CD4-positive, alpha-beta T cell treated with Interferon alpha-2 for 1 hour (primary cell): ENCODE results near the gene SPTBN5.

Experiments used
- DNase-seq, 2 donors: peaks; one replicate each; pipeline ENCODE4 v3.0.0-alpha.2; 2020 to 2022

The SPTBN5 gene

DNA sequence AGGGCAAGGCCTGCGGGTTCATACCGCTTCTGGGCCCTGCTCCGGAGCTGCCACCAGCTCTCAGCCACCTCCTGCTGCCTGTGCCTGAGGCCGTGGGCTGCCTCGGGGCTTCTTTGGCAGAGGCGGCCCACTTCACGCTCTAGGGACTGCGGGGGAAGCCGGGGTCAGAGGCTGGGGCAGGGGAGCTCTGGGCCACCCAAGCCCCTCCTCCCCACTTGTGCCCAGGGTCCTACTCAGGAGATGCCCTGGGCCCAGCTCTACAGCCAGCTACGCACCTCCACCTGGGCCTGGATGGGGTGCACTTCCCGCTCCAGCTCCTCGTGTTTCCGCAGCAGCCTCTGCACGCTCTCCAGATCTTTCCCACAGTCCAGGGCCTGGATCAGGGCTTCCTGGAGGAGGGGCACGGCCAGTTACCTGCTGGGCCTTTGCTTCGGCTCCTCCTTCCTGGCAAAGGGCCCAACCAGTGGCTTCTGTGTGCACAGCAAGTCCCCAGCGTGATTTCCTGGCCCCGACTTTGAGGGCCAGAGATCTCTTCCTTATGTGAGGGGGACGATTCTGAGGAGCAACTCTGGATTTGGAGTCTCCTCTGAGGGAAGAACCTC is 31.2 kb downstream of the SPTBN5 start:
- no peak for DNase-seq

DNA sequence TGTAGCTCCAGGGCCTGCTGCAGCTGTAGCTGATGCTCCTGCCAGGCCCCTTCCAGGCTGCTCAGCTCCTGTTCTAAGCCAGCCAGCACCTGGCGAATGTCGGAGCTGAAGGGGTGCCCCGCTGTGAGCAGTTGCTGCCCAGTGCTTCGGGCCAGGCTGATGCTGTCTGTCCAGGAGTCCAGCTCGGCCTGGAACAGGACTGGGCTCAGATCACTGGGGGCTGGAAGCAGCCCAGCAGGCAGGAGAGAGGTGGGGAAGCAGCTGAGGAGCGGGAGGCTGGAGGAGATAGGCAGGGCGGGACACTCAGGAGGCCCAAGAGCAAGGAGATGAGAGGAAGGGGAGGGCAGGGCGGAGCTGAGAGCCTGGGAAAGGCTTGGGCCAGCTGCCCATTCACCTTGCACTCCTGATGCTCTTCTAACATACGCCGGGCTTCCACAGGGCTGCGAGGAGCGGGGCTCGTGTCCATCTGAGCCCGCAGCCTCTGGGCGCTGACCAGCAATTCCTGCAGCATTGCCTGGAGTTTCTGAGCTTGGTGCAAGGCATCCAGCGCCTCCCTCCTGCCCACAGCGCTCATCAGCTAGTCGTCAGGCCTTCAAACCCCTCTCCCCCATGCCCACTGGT is 32.0 kb downstream of the SPTBN5 start:
- DNase-seq, result no peak

DNA sequence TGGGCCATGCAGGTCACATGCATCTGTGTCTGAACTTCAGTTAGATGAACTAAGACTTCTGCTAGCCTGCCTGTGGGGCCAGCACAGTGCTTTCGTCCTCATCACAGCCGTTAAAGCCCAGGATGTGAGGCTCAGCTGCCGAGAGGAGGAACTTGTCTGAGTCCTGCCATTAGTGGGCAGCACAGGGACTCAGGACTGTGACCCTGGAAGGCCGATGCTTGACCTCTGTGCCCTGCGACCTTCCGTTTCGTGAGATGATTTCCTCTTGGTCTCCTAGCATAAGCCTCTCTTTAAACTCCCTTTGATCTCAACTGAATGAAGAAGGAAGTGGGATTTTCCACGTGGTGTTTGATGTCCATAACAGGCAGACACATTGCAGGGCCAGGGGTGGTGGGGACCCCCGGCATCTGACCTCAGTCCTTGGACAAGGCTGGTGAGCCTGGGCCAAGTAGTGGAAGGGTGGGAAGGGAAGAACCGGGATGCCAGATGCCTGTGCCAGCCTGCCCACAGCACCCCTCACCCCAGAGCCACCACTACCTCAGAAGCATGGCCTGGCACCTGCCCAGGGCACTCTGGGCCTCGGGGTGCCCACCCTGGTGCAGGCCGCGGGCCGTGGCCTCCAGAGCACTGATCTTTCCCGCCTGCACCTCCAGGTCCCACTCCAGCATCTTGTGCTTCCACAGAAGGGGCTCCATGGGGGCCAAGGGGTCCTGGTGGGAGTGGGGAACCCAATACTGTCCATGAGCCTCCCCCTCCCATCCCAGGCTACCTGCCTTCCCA is 33.6 kb downstream of the SPTBN5 start:
- DNase-seq, result peak in 1 of 2 donors; percentile 13

DNA sequence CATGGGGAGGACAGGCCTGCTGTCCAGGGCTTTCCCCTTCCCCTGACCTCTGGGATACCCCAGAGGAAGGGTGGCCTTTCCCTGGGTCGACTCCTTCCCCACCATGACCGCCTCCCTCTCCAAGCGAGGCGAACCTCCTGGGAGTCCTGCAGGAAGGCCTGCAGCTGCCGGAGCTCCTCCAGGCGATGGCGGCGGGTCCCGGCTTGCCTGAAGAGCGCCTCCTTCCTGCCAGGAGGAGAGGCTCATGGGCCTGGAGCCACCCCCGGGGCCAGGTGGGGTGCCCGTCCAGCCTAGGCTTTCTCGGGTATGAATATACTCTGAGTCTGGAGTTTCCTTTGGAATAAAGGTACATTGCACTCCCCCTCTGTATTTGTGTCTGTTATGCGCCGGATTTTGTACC is 35.1 kb downstream of the SPTBN5 start:
- no peak for DNase-seq

DNA sequence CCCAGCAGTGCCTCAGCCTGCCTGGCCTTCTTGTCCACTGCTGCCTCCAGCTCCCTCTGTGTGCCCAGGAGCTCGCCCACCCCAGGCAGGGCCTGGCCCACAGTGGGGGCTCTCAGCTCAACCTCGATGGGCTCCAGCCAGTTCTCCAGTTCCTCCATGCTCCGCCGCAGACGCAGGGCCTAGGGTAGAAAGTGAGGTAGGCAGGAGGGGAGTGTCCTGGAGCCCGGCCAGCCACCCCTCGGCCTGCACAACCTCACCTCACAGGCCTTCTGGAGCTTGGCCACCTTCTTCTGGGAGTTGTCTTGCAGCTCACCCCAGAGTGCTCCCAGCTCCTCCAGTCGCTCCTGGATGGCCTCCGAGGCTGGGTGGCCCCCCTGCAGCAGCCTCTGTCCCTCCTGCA is 36.5 kb downstream of the SPTBN5 start:
- no peak for DNase-seq

DNA sequence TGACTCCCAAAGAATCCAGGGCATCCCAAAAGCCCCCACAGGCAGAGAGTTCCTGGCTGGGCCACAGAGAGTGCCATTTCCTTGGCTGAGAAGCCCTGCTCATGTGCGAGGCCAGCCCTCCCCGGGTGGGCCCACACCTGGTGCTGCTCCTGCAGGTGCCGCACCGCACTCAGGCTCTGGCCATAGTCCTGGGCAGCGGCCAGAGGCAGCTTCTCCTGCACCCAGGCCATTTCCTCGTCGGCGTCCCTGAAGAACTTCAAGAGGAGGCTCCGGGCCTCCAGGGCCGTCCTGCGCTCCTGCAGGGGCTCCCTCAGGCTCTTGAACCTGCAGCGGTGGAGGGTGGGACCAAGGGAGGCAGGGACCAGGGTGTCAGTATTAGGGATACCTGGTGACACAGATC is 37.1 kb downstream of the SPTBN5 start:
- no peak for DNase-seq

DNA sequence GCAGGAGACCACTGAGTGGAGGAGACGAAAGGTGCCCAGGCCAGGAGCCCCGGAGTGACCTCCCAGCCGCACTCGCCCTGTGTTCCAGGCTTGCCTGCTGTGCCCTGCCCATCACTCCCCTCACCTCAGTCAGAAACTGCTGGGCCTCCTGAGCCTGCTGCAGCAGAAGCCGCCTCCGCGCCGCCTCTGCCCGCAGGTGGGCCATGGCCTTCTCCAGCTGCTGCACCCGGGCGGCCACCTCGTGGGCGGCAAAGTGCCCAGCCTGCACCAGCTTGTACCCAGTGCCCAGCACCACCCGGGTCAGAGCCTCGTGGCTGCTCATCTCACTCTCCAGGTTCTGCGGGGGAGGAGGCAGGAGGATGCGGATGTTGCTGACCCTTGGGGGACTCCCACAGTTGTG is 37.6 kb downstream of the SPTBN5 start:
- DNase-seq, result no peak

DNA sequence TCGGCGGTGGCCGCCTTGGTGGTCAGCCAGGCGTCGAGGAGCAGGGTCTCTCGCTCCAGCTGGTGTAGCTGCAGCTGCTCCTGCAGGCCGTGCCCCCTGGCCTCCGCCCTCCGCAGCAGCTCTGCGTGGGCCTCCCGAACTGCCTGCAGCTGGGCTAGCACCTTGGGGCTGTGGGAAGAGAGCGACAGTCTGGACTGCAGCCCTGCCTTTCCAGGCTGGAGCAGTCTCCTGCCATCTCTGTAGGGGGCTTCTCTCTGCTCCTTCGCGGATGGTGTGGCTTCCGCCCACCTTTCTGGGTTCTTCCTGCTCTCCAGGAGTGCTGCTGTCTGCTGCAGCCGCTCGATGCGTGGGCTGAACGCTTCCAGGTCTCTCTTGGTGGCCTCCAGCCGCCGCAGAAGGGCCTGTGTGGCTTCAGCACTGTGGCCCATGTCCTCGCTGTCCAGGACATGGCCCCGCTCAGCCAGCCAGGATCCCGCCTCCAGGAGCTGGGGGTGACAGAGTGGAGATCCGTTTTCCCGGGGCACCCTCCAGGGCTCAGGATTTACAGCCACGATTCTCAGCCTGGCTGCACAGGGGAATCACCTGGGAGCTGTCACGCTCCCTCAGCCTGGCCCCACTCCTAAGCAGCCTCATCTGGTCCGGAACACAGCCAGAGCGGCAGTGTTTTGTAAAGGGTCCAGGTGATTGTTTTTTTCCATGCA is 38.4 kb downstream of the SPTBN5 start:
- DNase-seq, result no peak

DNA sequence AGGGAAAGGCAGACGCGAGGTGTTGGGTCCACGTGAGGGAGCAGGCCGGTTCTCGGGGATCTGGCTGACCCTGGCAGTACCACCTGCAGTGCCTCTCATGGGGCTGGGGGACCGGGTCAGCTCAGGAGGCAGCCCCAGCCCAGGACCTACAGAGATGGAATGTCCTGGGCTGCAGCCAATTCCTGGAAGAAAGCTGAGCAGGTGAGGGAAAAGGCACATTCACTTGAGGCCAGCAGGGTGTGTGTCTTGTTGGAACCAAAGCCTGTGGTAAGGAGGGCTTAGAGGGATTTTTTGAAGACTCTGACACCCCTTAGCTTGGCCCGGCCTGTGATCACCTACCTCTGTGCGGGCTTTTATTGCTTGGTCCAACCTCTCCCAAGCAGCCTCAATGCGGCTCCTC is 39.4 kb downstream of the SPTBN5 start:
- no peak for DNase-seq

DNA sequence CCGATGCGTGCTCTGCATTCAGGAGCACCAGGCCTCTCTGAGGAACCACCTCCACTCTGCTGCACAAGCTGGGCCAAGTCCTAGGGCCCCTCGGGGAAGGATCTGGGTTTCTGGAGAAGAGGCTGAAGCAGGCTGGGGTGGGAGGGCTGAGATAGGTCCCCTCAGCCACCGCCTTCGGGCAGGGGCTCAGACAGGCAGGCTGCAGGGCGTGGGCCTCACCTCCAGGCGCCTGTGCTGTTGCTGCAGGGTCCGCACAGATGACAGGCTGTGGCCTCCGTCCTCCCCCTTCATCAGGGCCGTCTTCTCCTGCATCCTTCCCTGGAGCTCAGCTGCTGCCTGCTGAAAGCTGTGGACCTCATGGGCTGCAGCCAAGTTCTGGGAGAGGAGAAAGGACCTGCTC is 40.0 kb downstream of the SPTBN5 start:
- no peak for DNase-seq

DNA sequence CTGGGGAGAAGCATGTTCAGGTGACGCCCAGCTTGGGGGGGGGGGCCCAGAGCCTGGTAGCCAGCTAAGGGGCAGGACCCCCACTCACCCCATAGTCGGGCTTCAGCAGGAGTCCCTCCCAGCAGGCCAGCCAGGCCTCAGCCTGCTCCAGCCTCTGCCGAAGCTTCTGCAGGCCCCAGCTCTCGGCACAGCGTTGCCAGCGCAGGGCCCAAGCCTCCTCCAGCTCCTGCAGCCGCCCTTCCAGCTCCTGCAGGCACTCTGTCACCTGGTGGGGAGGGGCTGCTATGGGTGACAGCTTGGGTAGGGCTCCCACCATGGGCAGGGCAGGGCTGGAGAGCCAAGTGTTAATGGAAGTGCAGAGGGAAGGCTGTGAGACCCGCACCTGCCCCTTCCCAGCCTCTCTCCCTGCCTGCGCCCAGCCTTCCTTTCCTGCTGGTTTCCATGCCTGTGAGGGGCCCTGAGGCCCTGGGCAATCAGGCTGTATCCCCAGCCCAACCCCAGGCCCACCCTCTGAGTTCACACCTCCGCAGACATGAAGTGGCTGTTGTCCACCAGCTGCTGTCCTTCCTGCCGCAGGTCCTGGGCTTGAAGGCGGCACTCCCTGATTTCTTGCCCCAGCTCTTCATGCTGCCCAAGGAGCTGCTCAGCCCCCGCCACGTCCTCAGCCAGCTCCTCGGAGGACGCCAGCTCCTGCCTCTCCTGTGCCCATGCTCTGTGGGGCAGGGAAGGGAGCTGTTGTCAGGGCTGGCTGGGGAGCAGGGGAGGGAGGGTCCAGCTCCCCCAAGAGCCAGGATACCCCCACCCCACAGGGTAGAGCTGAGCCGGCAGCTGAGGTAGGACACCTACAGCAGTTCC is 40.9 kb downstream of the SPTBN5 start:
- DNase-seq, result no peak

DNA sequence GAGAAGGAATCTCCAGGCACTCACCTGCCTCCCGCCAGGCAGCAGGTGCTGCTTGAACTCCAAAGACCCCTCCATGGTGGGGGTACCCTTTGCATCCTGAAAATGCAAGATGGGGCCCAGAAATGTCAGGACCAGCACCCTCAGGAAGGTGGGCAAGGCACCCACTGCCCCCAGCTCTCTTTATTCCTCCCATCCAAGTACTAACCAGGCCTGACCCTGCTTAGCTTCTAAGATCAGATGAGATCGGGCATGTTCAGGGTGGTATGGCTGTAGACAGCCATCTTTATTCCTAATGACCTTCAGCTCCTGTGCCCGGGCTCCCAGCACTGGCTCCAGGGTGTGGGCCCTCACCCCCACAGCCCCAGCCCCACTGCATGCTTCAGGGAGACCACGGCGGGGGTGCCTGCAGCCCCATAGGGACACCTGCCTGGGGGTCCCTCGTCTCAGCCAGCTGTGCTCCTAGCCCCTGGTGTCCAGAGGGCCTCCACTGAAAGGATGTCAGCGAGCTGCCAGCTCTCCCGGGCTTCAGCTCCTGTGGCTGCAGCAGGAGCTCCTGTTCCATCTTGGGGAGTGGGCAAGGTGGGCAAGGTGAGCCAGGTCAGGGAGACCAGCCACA is 42.0 kb downstream of the SPTBN5 start:
- DNase-seq, result no peak

DNA sequence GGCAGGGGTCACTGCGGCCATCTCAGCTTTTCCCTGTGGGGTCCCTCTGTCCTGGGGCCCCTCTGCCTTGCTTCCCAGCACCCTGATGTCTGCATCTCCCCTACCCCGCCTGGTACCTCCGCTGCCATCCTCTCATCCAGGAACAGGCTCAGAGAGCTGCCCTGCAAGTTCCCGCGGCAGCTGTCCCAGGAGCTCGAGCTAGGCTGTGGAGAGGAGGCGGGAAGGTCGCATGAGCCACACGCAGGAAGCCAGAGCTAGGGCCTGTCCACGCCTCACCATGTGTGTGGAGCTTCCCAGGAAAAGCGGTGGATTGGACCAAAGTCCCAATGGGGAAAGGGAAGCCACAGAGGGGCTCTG is 42.7 kb downstream of the SPTBN5 start:
- no peak for DNase-seq

DNA sequence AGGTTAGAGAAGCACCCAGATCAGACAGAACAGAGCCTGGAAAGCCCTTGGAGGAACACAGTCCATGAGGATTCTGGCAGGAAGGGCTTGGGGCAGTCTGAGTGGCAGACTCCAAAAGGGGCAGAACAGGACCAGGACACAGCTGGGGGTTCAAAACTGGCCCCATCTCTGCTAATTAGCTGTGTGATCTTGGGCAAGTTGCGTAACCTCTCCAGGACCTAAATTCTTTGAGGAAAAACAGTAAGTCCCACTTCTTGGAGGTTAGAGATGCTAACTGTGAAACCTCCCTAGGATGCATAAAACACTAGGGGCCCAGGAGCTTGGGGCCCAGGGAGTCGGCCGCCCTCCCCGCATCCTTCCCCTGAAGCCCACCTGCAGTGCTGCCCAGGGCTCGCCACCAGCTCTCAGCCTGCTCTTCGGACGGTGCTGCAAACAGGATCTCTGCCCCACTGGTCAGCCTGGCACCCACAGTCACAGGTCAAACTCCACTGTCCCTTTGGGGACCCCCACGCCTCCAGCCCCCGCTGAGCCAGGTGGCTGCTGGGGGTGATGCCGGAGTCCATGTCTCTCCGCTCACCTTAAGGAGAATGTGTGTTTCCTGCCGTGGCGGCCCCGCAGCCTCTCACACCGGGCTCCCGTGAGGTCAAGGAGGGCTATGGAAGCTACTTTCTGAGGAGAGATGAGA is 43.2 kb downstream of the SPTBN5 start:
- DNase-seq, result no peak

DNA sequence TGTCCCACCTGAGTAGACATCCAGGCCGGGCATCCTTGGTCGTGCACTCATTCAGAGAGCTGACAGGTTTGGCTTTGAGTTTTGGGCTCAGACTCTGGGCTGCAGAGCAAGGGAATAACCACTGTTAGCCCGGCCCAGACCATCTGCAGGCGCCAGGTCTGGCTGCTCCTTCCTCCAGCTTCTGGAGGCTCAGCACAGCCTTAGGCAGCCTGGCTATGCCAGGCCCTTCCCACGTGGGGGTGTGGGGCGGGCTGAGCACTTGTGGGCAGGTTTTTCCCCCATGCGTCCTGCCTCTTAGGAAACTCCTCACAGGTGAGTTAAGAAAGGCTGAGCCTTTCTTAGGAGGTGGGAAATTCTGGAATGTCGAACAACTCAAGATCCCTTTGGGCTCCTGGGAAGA is 44.0 kb downstream of the SPTBN5 start:
- no peak for DNase-seq

DNA sequence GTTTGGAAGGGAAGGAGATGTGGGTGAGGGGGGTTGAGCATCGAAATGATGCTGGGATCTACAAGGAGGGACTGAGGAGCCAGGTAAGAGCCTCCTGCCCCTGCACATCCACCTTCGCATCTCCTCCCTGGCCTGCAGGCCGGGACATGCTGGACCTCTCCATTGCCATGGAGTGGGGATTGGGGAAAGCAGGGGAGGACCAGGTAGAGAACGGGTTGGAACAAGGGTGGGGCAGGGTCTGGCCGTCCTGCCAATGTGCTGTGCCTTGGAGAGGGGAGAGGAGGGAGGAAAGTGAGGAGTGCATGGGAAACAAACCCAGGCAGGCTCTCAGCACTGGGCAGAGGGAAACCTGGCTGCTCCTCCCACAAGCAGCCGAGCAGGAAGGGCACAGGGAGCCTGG is 44.6 kb downstream of the SPTBN5 start:
- DNase-seq, result no peak

DNA sequence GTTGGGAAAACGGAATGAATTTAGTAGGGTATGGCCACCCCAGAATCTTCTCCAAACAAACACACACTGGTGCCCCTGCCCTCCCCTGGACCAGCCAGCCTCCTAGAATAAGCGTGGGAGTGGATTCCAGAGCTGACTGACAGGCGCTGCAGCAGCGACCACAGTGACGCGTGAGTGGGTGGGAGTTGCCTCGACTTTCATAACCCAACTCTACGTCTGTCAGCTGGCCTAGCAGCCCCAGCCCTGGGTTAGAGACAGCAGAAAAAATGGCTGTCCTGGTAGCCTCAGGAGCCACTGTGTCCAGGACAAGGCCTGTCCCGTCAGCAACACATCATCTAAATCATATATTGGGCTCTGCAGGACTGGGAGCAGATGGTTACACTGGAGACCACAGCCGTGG is 45.2 kb downstream of the SPTBN5 start:
- no peak for DNase-seq

DNA sequence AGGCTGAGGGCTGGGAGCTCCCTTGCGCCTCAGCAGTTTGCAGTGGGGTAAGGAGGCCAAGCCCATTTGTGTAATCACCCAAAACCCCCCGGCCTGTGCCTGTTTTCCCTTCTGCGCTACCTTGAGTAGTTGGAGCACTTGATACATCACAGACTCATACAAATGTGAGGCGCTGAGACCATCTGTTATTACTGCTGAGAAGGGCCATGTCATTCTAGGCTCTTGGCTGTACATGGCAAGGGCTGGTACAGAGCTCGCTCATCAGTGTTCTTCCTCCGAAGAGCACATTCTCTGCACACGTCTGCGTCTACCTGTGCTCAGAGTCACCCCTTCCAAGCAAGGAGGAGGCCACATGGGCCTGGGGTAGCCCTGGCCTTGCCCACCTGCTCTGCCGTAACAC is 45.9 kb downstream of the SPTBN5 start:
- no peak for DNase-seq

DNA sequence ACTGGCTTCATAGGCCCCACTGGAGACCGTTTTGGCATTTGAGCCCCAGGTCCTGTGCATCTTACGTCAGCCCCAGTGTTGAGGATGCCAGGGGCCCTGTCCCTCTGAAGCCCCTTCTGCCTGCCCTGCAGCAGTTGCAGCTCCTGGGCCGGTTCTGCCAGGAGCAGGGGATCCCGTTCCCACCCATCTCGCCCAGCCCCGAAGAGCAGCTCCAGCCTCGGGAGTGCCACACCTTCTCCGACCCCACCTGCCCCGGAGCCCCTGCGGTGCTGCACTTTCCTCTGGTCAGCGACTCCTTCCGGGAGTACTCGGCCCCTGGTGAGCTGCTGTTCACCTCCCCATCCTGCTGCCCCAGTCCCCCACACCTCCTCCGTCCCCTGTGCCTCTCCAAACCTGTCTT is 46.6 kb downstream of the SPTBN5 start:
- no peak for DNase-seq

DNA sequence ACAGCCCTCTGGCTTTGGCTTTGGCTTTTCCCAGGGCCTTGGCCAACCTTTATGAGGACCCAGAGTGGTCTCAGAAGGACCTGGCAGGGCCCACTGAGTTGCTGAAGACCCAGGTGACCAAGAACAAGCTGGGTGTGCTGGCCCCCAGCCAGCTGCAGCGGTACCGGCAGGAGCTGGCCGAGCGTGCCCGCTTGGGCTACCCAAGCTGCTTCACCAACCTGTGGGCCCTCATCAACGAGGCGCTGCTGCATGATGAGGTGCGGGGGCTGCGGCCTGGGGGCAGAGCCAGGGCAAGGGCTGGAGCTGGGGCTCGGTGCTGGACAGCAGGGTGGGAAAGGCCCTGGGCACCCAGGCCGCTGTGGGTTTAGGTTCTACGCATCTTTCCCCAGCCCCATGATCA is 49.0 kb downstream of the SPTBN5 start:
- DNase-seq, result no peak

DNA sequence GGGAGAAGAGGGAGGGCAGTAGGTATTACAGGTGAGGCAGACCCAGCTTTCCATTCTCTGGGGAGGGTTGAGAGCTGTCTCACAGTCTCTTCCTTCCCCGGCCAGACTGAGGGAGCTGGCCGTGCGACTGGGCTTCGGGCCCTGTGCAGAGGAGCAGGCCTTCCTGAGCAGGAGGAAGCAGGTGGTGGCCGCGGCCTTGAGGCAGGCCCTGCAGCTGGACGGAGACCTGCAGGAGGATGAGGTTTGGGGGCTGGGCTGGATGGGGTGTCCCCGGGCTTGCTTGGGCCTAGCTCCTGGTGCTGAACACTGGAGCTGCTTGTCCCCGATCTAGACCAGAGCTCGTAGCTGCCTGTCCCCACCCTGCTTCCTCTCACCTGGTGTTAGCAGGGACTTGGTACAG is 50.3 kb downstream of the SPTBN5 start:
- DNase-seq, result no peak

DNA sequence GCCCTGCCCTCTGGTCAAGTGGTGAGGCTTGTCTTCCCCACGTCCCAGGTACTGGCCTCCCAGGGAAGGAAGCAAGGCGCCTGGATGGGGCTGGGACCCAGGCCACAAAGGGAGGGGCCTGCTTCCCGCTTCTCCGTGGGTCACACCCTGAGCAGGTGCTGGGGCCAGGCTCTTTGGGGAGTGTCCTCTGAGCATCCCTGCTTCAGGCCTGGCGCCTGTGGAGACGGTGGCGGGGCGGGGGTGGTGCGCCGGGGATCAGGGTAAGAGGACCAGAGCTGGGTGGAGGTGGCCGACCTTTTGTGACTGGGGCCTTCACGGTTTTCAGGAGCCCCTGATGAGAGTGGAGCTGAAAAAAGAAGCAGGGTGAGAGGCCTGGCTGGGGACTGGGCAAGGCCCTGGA is 51.6 kb downstream of the SPTBN5 start:
- DNase-seq, result no peak
